GM18909 (cell line): ENCODE measurements around the gene DBP.
"Not testable (repeated sequence)": the region's sequence is repeated elsewhere in the genome, so short reads cannot be mapped to it uniquely, and the experiment has no call there.

Experiments used
- ATAC-seq: cut with Tn5 transposase; IDR thresholded peaks from one replicate; pipeline ENCODE4 v1.9.1; 2021; ENCODE audit warnings: mild to moderate bottlenecking; ENCODE audit not compliant: unreplicated experiment, poor library complexity

DBP gene

GRCh38 chr19:48668761-48669160 is 31.6 kb upstream of the DBP start:
- ATAC-seq: no peak

- ATAC-seq: no peak
Measured at GRCh38 chr19:48668332-48668731, 31.2 kb upstream of the DBP start.

GRCh38 chr19:48665786-48666185 is 28.6 kb upstream of the DBP start:
- no peak for ATAC-seq

GRCh38 chr19:48664476-48664875 is 27.3 kb upstream of the DBP start:
- ATAC-seq: no peak

GRCh38 chr19:48663667-48664066 is 26.5 kb upstream of the DBP start:
- no peak for ATAC-seq

- no peak for ATAC-seq
Measured at GRCh38 chr19:48661711-48662090, 24.5 kb upstream of the DBP start.

GRCh38 chr19:48660852-48661710 is 23.9 kb upstream of the DBP start:
- ATAC-seq: peak; percentile 79

- no peak for ATAC-seq
Measured at GRCh38 chr19:48659768-48660167, 22.6 kb upstream of the DBP start.

- ATAC-seq: no peak
Measured at GRCh38 chr19:48658483-48658882, 21.3 kb upstream of the DBP start.

GRCh38 chr19:48657828-48658227 is 20.6 kb upstream of the DBP start:
- ATAC-seq: not testable (repeated sequence)

- no peak for ATAC-seq
Measured at GRCh38 chr19:48656840-48657474, 19.8 kb upstream of the DBP start.

GRCh38 chr19:48654299-48655059 is 17.3 kb upstream of the DBP start:
- ATAC-seq: no peak

GRCh38 chr19:48651683-48652048 is 14.5 kb upstream of the DBP start:
- no peak for ATAC-seq

- ATAC-seq: no peak
Measured at GRCh38 chr19:48650974-48651682, 13.9 kb upstream of the DBP start.

GRCh38 chr19:48648134-48648533 is 11.0 kb upstream of the DBP start:
- ATAC-seq: no peak

- no peak for ATAC-seq
Measured at GRCh38 chr19:48646722-48647216, 9.6 kb upstream of the DBP start.

GRCh38 chr19:48646001-48646721 is 9.0 kb upstream of the DBP start, which contains the start of gene CA11:
CA11 (minus strand) TSS chr19:48646187; CDS start chr19:48645632, 555 bp downstream.
- ATAC-seq: peak; percentile 80

- no peak for ATAC-seq
Measured at GRCh38 chr19:48645620-48646000, 8.4 kb upstream of the DBP start.

- no peak for ATAC-seq
Measured at GRCh38 chr19:48644839-48645619, 7.8 kb upstream of the DBP start.
